AG04450 (cell line): ENCODE measurements around the gene PCBD2. TPM values are rescaled to one million over a fixed set of nuclear protein-coding genes. Genes with fewer than 3 reads are reported as not detected.

Source experiments
- CTCF ChIA-PET: fragments of 300-600, 350-600 bp; formaldehyde crosslinking; extraction: SDS; loops from one replicate; lab custom pipeline; 2022; ENCODE audit warnings: antibody characterized with exemption, inconsistent platforms; lab: Charles Lee
- POLR2A ChIA-PET: fragments of 350-600 bp; formaldehyde crosslinking; extraction: SDS; loops from one replicate; lab custom pipeline; 2021; ENCODE audit warnings: antibody characterized with exemption, inconsistent platforms; lab: Yijun Ruan, JAX
- DNase-seq: peaks from one replicate; pipeline ENCODE4 v3.0.0-alpha.2; 2011; ENCODE audit warnings: low read depth, low spot score
- H3K27ac ChIP-seq: one replicate; pipeline ENCODE4 v1.5.1; 2012; ENCODE audit warnings: low read depth, low read length, control low read depth
- H3K27me3 ChIP-seq: one replicate; pipeline ENCODE4 v1.6.0; 2012; ENCODE audit warnings: low read length; ENCODE audit not compliant: control insufficient read depth, insufficient read depth
- H3K4me3 ChIP-seq: 2 replicates; pipeline ENCODE4 v1.5.1; 2011; ENCODE audit warnings: mild to moderate bottlenecking, low read depth, low read length, control low read depth
- H3K9me3 ChIP-seq: 2 replicates; pipeline ENCODE4 v1.5.1; 2012; ENCODE audit warnings: low read length; ENCODE audit not compliant: control insufficient read depth, insufficient read depth
- polyA plus RNA-seq: library from polyadenylated mRNA; depleted of rRNA; stranded (reverse); fragments of >200 nt; gene quantifications from 2 replicates; pipeline ENCODE4 v1.2.3, GENCODE V29; 2011; rRNA removed
- small RNA-seq: library from RNA; depleted of rRNA; stranded (forward); fragments of <200 nt; gene quantifications from one replicate; pipeline ENCODE3, GENCODE V24; 2012; ENCODE audit warnings: low read depth; ENCODE audit not compliant: insufficient read length
- TF ChIP-seq, protein P1 (sequence below): IDR thresholded peaks from 2 replicates; pipeline ENCODE4 v1.5.1; 2011; ENCODE audit warnings: low read depth, low read length, control low read depth, inconsistent platforms

PCBD2 gene
- polyA plus RNA-seq, 1 experiment = 4.8 TPM

- no peaks in the 10 kb centered on the region for H3K27me3 ChIP-seq
- no peak overlapping the region for H3K27ac ChIP-seq
- no peaks in the 10 kb centered on the region; the same call in 1 of the 2 replicates for H3K9me3 ChIP-seq
- TF ChIP-seq, protein P1, sequence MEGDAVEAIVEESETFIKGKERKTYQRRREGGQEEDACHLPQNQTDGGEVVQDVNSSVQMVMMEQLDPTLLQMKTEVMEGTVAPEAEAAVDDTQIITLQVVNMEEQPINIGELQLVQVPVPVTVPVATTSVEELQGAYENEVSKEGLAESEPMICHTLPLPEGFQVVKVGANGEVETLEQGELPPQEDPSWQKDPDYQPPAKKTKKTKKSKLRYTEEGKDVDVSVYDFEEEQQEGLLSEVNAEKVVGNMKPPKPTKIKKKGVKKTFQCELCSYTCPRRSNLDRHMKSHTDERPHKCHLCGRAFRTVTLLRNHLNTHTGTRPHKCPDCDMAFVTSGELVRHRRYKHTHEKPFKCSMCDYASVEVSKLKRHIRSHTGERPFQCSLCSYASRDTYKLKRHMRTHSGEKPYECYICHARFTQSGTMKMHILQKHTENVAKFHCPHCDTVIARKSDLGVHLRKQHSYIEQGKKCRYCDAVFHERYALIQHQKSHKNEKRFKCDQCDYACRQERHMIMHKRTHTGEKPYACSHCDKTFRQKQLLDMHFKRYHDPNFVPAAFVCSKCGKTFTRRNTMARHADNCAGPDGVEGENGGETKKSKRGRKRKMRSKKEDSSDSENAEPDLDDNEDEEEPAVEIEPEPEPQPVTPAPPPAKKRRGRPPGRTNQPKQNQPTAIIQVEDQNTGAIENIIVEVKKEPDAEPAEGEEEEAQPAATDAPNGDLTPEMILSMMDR = no peak
- DNase-seq = no peak
- ChIA-PET CTCF (interaction anchor here (1.7 kb wide), 1 partner anchor 182 kb away, joined by 4 read pairs; no protein-coding TSS in a partner anchor), POLR2A (no interaction called here)
- H3K4me3 ChIP-seq = no peak overlapping the region
These were observed 105.0 kb downstream of the PCBD2 start for GRCh38 chr5:135009736-135010501.

GRCh38 chr5:135010502-135011354, 105.8 kb downstream of the PCBD2 start:
- no peaks in the 10 kb centered on the region for H3K27me3 ChIP-seq
- H3K4me3 ChIP-seq = no peak overlapping the region
- ChIA-PET POLR2A (no interaction called here), CTCF (interaction anchor here (0.6 to 1.7 kb wide), 3 partner anchors 16 to 194 kb away, joined by 3 to 4 read pairs (median 3); no protein-coding TSS in a partner anchor)
- TF ChIP-seq, protein P1 = peak; percentile 43
- no peak for DNase-seq
- peak overlapping the region; percentile 31 for H3K27ac ChIP-seq
- H3K9me3 ChIP-seq = no peaks in the 10 kb centered on the region

- H3K4me3 ChIP-seq = no peak overlapping the region
- ChIA-PET CTCF (interaction anchor here (0.6 to 1.7 kb wide), 3 partner anchors 15 to 194 kb away, joined by 3 to 4 read pairs (median 3); no protein-coding TSS in a partner anchor), POLR2A (no interaction called here)
- H3K27ac ChIP-seq = no peak overlapping the region
- no peak for DNase-seq
- TF ChIP-seq, protein P1 = no peak
- H3K27me3 ChIP-seq = no peaks in the 10 kb centered on the region
- H3K9me3 ChIP-seq = no peaks in the 10 kb centered on the region
These were observed 106.6 kb downstream of the PCBD2 start for GRCh38 chr5:135011355-135012032.

DNA sequence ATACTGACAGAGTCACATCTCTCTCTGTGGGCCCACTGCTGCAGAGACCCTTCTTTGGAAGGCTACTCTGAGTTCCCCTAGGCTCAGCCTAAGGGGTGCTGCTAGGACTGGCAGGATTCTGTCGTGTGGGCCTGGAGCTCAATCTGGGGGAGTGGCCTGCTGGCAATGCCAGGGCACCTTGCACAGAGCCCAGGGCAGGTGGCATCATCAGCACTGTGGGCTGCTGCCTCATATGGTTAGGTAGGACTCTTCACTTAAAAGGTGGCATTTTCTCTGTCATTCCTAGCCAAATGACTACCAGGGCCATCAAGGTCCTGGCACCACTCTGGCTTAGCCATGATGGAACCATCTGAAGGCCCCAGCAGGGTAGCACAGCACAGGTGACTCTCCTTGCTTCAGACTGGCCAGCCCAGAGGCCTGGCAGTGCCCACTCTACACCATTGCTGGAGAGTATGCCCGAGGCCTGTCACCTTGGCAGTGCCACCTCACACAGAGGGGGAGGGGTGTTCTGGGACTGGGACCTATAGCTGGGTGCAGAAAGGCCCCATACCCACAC, 107.2 kb downstream of the PCBD2 start:
- H3K27ac ChIP-seq = no peak overlapping the region
- DNase-seq = no peak
- TF ChIP-seq, protein P1 = no peak
- CTCF ChIA-PET = interaction anchor here (1.0 to 1.7 kb wide), 2 partner anchors 14 to 179 kb away, joined by 3 to 4 read pairs; no protein-coding TSS in a partner anchor
- no peaks in the 10 kb centered on the region for H3K27me3 ChIP-seq
- H3K4me3 ChIP-seq = no peak overlapping the region
- no peaks in the 10 kb centered on the region for H3K9me3 ChIP-seq
- POLR2A ChIA-PET = no interaction called here

Small RNA genes lying within 50 kb of the gene (small RNA-seq; reads per million reads assigned to genes)
- gene MIR4461 (not detected), gene MTND3P25 (4.0 reads per million, percentile 38 among the genes with 10 or more reads in this experiment), gene MTND4LP30 (not detected)

Other genes with a start within 250 kb of the PCBD2 start
- 22.8 and 29.3 TPM in 2 replicates for gene CAMLG, start 166.6 kb upstream of the PCBD2 start, polyA plus RNA-seq
- gene DDX46, start 146.4 kb upstream of the PCBD2 start, polyA plus RNA-seq = 36.6 and 45.4 TPM in 2 replicates
- 73.0 and 92.3 TPM in 2 replicates for gene C5orf24, start 59.2 kb upstream of the PCBD2 start, polyA plus RNA-seq
- 102 and 109 TPM in 2 replicates for gene TXNDC15, start 30.8 kb upstream of the PCBD2 start, polyA plus RNA-seq
- gene CATSPER3, start 62.8 kb downstream of the PCBD2 start, polyA plus RNA-seq = 0.21 and 0.22 TPM in 2 replicates
- 72.1 and 102 TPM in 2 replicates for gene PITX1, start 129.1 kb downstream of the PCBD2 start, polyA plus RNA-seq